DLD1 (cell line): Measurements from ENCODE around the gene NADK.

Experiments
- in situ Hi-C: cut with HindIII; loops from 2 replicates; pipeline ENCODE4 v1.10.0; 2017; ENCODE audit warnings: low sequenced_read_pairs

NADK gene

DNA sequence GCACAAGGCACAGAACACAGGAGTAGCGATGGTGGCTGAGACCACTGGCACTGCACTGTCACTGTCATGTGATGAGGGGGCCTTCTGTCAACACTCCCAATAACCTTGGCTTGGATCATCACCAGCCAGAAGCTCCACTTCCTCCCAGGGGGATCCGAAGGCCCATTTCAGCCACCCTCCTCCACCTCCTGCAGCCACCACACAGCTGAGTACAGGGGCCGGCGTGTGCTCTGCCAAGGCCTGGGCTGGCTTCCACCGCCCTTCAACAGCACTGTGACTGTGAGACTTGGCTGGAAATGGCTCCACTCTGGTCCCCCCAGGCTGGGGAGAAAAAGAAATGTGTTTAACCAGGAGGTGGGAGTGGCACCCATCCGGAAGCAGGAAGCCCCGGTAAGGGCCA is 9.9 kb upstream of the NADK start:
- in situ Hi-C loops, result no loop called here

GRCh38 chr1:1786836-1787605 is 8.8 kb upstream of the NADK start:
- in situ Hi-C loops, result no loop called here

DNA sequence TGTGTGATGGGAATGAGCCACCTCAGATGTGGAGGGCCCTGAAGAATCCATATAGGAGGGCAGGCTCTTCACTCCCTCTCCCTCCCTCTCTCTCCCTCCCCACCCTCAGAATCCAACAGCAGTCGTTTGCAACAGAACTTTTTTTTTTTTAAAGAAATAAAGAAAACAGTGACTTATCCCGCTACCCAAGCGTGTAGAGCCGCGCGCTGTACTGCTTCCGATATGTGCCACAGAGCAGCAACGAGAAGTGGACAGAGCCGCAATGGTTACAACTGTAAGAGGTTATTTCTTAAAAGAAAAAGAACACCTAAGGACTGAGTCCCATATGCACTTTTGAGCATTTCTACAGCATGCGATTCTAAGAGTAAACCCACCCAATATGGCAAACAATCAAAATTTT is 7.4 kb upstream of the NADK start:
- in situ Hi-C loops, result no loop called here

DNA sequence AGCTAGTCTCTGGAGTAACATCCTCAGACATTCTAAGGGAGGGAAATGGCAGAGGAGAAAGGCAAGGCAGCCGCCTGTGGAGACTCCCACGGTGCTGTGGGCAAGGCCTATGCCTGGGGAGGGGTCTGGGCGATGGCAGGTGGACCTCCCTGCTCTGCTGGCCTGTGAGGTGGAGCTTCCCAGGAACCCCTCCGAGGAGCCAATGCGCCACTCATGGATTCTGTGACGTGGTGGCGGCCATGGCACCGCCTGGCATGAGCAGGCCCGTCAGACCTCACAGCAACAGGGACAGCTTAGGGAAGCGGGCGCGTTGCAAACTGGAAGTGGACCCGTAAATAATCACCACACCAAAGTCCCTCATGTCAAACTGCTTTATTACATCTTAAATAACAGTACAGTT is 6.7 kb upstream of the NADK start:
- in situ Hi-C loops, result no loop called here

DNA sequence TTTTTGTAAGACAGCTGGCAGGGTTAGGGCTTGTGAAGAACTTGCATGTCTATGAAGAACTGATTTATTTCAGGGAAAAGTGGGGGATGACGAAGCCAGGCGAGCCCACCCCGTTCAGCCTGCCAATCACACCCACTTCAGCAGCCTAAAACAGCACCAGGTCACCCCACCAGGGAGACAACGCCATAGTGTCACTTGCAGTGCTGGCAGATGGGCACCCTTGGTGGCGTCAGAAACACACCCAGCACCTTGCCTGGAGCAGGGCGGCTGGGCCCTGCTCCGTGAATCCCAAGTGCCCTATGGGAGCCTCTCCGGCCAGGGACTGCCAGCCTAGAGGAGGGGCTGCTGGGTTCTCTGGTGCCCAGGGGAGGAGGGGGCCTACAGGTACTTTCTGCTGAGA is 5.0 kb upstream of the NADK start:
- in situ Hi-C loops, result no loop called here

- in situ Hi-C loops, result no loop called here
Observed at GRCh38 chr1:1782399-1783221, 4.3 kb upstream of the NADK start.

DNA sequence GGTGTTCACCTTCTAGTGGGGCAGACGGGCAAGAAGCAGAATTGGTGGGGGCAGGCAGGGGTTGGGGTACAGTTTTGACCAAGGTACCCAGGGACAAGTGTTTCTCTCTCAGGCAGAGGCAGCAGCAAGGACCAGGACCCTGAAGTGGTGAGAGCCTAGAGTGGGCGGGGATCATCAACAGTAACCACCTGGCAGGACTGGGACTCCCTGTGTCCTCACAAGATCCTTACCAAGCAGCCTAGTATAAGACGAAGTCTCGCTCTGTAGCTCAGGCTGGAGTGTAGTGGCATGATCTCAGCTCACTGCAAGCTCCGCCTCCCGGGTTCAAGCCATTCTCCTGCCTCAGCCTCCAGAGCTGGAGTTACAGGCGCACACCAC is 3.2 kb upstream of the NADK start:
- in situ Hi-C loops, result no loop called here

DNA sequence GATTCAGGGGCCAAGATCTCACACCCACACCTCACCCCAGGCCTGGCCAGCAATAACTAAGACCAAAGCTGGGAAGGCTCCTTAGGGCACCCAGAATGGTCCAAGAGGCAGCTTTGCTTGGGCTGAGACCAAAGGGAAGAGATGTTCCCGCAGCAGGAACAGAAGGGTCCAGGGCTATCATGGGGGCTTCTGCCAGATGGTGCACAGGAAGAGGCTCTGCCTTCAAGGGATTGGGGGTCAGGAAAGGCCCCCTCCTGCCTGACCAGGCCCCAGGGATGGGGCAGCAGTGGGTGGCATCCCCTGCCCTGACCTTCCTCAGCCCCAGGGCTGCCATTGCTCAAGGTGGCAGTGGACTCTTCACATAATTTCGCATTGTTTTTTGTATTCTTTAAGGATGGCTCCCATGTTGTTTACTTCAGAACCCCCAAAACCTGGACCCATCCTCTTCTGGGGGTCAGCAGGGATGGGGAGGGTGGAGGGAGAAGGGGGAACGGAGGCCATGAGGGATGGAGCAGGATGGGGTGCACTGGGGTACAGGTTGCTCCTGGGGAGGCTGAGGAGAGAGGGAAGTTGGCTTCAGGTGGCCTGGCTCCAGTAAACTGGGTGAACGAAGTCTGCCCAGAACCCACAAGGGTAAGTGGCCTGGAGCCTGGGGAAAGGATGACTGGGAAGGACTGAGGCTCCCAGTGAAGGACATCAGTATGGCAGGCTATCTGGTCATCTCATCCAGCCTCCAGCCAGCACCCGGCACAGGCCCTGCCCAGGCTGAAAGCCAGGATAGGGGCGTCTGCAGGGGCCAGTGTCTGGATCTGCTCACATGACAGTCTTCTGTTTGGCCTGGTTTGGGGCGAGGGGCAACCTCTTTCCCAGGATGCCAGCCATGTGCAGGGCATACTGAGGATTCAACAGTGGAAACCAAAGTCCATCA is 2.6 kb upstream of the NADK start:
- in situ Hi-C loops, result no loop called here

DNA sequence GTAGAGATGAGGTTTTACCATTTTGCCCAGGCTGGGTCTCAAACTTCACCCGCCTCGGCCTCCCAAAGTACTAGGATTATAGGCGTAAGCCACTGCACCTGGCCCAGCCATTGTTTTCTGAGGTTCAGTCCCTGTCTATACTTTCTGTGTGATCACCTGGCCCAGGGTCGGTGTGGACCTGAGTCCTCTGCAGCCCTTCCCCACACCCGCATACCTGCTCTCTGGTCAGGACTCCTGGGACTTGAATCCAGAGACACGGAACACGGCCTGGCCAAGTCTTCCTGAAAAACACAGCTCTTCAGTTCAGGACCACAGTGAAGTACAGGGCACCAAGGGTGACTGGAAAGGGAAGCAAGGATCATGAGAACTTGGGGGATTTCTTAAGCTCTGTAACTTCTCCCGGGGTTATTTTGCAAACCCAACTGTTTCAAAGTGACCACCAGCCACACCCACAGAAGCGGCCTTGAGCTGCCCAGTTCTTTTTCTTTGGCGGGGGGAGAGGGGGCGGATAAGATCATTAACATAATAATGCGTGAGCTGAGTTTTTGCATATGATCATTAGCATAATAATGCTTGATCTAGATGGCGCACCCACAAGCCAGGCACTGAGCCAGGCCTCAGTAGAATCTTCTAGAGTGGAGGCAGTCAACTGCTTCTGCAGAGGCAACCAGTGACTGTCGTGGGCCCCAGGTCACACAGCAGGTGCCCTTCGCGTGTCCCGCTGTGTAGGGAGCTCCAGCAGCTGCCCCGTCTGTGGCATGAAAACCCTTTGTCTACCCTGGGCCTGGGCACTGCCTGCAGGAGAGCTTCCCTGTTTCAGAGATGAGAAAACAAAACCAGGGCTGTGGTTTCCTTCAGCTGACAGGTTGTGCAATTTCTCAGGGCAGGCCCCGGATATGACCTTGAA is 1.7 kb upstream of the NADK start:
- in situ Hi-C loops, result no loop called here

DNA sequence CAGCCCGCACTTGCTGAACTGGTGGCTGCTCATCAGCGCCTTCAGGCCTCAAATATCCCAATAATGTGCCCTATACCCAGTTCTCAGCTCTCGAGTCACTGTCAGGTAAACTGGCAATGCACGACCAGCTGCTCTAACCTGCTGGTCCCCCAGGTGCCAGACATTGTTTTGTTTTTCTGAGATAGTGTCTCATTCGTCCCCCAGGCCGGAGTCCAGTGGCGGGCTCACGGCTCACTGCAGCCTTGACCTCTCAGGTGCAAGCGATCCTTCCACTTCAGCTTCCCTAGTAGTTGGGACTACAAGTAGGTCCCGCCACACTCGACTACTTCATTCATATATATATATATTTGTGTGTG is 1.0 kb upstream of the NADK start:
- in situ Hi-C loops, result no loop called here

- in situ Hi-C loops, result no loop called here
Observed at GRCh38 chr1:1778663-1779319, 521 bp upstream of the NADK start.

DNA sequence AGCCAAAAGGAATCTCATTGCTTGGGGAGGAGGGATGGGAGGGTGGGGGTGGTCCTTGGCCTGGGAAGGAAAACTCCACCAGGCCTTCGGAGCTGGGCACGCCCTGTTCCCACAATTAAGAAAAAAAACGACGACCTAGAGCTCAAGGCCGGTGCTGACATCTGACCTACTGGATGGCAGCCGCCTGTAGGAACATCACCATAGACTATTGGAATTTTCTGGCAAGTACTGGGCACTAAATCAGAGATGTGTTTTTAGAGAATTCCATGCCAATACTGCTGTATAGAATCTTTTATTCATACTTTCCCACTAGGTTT is 729 bp downstream of the NADK start:
- in situ Hi-C loops, result no loop called here

GRCh38 chr1:1776672-1777582 is 1.3 kb downstream of the NADK start:
- in situ Hi-C loops, result no loop called here

DNA sequence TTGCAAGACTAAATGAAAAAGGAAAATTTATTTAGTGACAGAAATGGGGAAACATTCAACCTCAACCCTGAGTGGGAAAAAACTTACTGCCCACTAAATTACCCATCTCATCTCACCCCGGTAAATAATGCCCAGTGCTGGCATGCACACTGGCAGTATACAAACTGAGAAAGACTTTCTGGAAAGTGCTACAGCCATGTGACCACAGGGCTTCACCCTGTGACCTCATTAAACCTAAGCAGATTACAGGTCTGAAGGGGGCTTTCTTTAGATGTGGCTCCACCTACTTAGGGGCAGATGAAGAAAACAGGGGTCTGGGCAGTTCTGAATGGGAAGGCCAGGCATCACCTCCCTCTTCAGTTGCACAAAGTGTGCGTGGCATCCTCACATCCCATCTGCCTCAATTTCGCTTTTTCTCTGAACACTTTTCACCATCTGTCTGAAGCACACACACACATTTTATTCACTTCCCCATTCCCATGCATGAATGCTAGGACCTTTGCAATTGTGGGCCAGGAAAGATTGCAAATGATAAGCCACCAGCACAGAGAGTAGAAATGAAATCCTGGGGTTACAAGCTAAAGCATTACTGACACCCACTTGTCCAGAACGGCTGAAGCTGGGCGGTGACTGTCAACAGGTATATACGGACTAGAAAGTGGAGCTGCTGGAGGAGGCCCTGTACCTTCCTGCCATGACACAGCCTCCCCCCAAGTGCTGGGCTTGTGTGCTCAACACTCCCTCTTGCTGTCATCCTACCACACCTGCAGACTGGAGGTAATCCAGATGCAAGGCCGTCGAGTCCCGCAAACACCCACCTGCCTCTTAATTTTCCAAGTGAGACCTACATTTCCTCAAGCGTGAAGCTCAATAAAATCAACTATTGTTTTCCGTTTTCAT is 2.7 kb downstream of the NADK start:
- in situ Hi-C loops, result no loop called here

DNA sequence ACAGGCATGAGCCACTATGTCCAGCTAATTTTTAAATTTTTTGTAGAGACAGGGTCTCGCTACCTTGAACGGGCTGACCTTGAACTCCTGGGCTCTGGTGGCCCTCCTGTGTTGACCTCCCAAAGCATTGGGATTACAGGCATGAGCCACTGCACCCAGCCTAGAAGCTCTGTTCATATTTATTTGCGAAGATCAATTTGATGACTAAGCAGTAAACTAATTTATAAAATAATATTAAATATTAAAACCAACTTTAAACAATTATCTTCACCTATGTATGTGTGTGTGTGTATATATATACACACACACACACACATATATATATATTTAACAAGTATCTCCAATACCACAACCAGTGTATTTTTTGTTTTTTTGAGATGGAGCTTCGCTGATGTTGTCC is 4.4 kb downstream of the NADK start:
- in situ Hi-C loops, result no loop called here

DNA sequence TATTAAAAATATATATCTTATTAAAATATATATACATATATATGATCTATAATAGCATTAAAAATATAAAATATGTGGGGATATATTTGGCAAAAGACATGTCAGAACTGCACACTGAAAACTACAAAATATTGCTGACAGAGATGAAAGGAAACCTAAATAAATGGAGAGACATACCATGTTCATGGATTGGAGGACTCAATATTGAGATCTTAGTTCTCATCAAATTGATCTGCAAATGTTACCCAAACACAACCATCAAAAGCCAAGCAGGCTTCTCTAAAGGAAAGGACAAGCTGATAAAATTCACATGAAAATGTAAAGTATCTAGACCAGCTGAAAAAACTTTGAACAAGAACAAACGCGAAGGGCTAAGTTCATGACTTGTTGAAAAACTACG is 7.2 kb downstream of the NADK start:
- in situ Hi-C loops, result no loop called here

DNA sequence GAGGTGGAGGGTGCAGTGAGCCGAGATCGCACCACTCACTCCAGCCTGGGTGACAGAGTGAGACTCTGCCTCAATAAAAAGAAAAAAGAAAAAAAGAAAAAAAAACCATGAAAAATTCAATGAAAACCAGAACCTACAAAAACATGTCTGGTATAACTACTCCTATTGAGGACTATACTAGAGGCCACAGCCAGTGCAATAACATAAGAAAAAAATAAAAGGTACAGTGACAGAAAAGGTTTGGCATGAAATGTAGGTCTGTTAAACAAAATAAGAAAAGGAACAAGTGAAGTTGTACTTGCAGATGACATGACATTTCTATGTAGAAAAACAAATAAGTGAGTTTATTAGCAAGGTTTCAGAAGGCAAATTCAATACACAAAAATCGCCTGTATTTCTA is 8.2 kb downstream of the NADK start:
- in situ Hi-C loops, result no loop called here
